Medulla oblongata (tissue), 1 donor: ENCODE results near the gene PRKCE.

Experiments
- DNase-seq: peaks from one replicate; pipeline ENCODE4 v3.0.0-alpha.2; 2015; ENCODE audit errors: extremely low spot score

PRKCE gene

DNA sequence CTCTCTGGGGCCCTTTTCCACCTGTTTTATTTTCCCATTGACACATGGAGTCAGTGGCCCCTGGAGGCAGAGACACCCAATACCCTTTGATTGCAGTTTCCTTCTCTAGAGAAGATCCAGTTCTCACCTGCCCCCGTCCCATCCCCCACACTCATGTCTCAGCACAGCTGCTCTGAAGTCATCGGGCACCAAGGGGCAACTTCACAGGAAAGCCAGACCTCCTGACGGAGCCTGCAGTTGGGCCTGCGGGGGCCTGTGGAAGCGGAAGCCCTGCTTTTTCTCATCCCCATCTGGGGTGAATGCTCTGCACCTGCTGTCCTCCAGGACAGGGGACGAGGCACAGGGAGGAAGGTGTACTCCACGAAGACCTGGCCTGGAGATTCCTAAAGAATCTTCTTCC, 337.4 kb downstream of the PRKCE start:
- DNase-seq, result no peak

GRCh38 chr2:45990131-45990530, 338.7 kb downstream of the PRKCE start:
- no peak for DNase-seq

GRCh38 chr2:45992021-45992740, 340.7 kb downstream of the PRKCE start:
- DNase-seq, result peak; percentile 27

DNA sequence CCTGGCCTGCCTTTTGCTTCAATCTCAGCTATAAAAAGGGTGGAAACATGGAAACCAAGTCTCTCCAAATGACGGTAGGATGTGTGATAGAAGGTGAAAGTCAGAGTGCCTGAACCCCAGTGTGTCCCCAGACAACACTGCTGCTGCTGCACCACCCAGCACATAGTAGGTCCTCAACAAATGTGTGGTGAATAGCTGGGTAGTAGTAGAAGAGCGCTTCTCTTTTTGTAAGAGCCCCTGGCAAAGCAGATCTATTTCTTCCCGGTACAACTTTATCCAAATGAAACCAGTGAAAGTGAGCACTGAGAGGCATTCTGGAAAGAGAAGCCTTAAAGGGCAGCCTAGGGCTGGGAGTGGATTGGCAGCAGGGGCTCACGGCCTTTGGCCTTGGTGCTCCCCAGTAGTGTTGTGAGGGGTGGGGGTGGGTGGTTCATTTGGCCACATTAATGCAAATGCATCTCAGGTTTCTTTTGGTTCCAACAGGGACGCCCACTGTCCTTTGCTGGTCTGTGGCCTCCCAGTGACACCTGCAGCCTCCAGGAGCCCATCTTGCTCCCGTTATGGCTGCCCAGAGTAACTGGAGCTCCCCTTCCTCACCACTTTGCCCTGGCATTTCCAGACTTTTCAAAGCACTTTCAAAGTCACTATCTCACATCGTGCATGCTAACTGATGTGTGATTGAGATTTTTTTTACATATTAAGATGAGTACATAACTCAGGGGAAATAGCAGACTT, 341.4 kb downstream of the PRKCE start:
- no peak for DNase-seq

GRCh38 chr2:45993476-45993991, 342.1 kb downstream of the PRKCE start:
- peak; percentile 89 for DNase-seq

DNA sequence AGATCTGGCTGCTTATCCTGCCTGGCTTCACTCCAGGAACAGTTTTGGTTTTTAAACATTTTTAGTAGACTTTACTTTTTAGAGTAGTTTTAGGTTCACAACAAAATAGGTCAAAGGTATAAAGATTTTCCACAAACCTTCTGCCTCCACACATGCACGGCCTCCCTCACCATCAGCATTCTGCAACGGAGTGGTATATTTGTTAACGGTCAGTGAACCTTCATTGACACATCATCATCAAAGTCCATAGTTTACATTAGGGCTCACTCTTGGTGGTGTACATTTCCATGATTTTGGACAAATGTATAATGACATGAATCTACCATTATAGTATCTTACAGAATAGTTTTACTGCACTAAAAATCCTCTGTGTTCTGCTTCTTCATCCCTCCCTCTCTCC, 342.6 kb downstream of the PRKCE start:
- DNase-seq, result no peak

DNA sequence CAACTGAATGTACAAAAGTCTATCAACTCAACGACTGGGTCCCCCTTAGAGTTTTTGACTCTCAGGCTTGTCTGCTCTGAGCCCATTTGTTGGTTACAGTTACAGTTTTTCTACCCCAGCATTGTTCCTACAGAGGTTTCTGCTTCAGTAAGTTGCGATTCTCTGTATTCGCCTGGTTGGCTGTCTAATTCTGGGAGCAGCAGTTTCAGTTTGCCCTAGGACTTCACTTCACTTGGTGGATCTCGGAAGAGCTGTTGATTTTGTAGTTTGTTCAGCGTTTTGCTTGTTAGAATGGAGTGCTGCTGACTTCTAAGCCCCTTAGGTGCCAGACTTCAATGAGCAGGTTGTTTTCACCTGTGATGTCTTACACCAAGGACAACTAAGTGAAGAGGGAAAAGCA, 349.2 kb downstream of the PRKCE start:
- DNase-seq, result no peak

DNA sequence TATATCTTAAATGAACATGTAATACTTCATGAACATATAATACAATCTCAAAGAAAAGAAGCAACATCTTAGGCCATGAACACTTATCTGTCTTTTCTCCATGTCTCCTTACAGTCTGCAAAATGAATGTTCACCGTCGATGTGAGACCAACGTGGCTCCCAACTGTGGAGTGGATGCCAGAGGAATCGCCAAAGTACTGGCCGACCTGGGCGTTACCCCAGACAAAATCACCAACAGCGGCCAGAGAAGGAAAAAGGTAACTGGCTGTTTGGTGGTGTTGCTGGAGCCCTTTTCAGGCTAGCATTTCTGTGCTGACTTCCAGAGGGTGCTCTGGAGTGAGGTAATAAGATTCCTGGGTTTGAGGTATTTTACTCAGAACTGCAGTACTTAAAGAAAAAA, 349.8 kb downstream of the PRKCE start:
- no peak for DNase-seq

- no peak for DNase-seq
These were observed 350.4 kb downstream of the PRKCE start for GRCh38 chr2:46001741-46002506.

- no peak for DNase-seq
These were observed 351.0 kb downstream of the PRKCE start for GRCh38 chr2:46002507-46002883.

- no peak for DNase-seq
These were observed 351.5 kb downstream of the PRKCE start for GRCh38 chr2:46002947-46003346.

- DNase-seq, result no peak
These were observed 352.5 kb downstream of the PRKCE start for GRCh38 chr2:46003903-46004473.

DNA sequence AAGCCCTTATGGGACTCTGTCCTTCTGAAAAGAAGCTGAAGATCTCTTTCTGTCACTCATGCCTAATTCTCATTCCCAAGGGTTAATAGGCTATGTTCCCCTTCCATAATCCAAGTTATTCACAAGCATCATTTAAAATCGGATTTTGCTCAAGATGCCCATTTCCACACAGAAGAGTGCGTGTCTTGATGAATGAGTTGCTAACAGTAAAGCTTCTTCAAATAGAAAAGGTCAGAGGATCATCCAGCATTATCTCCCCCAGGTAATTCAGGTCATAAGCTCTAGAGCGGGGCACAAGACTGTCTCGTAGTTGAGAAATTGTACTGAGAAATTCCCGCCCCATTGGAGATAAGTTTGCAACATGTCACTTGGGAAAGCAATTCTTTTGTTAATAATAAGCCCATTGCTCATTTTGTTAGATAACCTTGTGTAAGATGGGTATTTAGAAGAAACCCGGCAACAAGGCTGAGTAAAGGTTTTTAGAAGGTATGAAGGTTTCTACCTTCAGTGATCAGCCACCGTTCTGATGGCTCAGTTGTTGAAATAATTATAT, 355.1 kb downstream of the PRKCE start:
- no peak for DNase-seq

GRCh38 chr2:46007412-46007811, 355.9 kb downstream of the PRKCE start:
- no peak for DNase-seq

DNA sequence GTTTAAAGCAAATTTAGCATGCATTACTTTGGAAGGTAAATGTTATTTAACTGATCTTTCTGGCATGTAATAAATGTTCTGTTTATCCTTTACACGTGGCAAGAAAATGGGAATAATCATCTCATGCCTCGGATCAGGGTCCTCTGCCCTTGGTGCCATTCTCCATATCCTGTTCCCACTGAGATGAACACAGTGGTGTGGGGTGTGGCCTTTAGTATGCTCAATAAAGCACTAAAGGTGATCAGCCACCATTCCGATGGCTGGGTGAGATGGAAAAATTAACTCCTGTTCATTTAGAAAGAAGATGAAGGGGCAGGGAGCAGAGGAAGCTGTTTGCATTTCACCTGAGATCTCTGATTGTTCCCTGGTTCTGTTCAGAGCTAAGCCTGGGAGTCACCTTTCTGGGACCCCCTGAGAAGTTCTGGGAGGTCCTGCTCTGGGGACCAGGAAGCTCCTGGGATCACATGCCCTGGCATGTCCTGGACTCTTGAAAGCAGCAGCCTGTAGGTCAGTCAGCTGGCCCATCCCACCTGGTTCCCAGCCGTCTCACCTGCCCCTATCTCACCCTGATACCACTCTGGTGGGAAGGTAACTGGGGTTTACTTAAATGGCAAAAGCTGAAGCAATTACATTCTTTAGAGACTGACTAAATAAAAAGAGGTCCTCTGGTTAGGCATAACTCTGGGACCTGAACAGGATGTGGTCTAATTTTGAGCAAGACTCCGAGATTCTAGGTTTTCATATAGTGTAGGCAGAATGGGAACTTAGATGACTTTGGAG, 356.8 kb downstream of the PRKCE start:
- no peak for DNase-seq

- no peak for DNase-seq
These were observed 357.8 kb downstream of the PRKCE start for GRCh38 chr2:46009315-46009714.

GRCh38 chr2:46009772-46010171, 358.3 kb downstream of the PRKCE start:
- no peak for DNase-seq

DNA sequence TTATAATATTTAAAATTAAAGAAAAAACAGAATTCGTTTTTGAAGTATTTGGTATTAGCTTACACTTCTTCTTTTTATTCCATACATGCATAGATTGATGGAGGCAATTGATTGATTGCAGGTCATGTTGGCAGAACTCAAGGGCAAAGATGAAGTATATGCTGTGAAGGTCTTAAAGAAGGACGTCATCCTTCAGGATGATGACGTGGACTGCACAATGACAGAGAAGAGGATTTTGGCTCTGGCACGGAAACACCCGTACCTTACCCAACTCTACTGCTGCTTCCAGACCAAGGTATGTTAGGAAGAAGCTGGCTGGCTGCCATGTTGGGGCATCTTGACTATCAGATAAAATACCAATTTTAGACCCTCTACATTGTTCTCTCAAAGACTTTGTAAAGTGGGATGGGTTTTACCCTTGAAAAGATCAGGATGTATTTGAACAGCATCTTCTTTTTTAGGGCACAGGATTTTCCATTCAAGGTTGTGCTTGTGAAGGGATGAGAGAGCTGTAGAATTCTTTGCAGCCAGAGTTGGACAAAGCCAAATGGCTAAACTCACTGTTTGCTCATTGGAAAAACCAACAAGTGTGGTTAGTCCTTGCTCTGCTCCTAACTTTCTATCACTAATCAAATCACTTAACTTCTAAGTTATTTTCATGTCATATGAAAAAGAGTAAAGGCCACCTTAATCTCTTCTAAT, 358.9 kb downstream of the PRKCE start:
- DNase-seq, result no peak

DNA sequence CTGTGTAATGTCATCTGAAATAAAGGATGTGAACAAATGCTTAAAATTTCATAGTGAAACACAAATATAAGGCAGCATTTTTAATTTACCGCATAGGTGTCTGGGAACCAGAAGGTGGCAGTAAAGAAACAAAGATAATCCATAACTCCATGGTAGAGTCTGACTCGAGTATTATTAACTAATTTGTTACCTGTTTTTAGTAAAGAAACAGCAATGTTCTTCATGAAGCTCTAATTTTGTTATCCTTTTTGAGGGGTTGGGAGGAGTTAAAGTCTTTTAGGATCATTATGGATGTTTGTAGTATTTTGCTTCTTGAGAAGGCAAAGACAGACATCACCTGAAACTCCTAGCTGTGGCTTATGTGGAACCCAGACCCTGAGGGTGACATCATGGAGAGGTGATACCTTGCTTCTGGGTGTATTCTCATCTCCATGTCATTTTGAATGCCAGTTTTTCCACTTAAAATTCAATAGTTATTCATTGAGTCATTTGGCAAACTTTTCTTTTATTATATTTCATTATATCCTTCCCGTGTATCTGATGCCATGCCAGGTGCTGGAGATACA, 359.5 kb downstream of the PRKCE start:
- DNase-seq, result peak; percentile 55

- DNase-seq, result no peak
These were observed 361.3 kb downstream of the PRKCE start for GRCh38 chr2:46012618-46013240.
